HG02852 (cell line): Measurements from ENCODE around the gene TMEM127.
"Not testable (repeated sequence)": the region's sequence is repeated elsewhere in the genome, so short reads cannot be mapped to it uniquely, and the experiment has no call there.

Source experiments
- ATAC-seq: cut with Tn5 transposase; IDR thresholded peaks from one replicate; pipeline ENCODE4 v1.9.1; 2021; ENCODE audit warnings: mild to moderate bottlenecking, moderate library complexity; ENCODE audit not compliant: unreplicated experiment

TMEM127 gene

GRCh38 chr2:96243843-96244242, 22.0 kb downstream of the TMEM127 start:
- ATAC-seq: no peak

GRCh38 chr2:96241900-96242611, 23.7 kb downstream of the TMEM127 start:
- peak; percentile 91 for ATAC-seq

- ATAC-seq: no peak
These were observed 24.6 kb downstream of the TMEM127 start for GRCh38 chr2:96241227-96241626.

GRCh38 chr2:96240341-96241038, 25.3 kb downstream of the TMEM127 start:
- ATAC-seq: no peak

GRCh38 chr2:96239745-96240264, 26.0 kb downstream of the TMEM127 start:
- ATAC-seq: no peak

- no peak for ATAC-seq
These were observed 26.7 kb downstream of the TMEM127 start for GRCh38 chr2:96239091-96239490.

- ATAC-seq: no peak
These were observed 27.5 kb downstream of the TMEM127 start for GRCh38 chr2:96238266-96238665.

GRCh38 chr2:96236882-96237281, 28.9 kb downstream of the TMEM127 start:
- no peak for ATAC-seq

GRCh38 chr2:96233880-96234316, 31.9 kb downstream of the TMEM127 start:
- peak; percentile 93 for ATAC-seq

- peak; percentile 9 for ATAC-seq
These were observed 32.4 kb downstream of the TMEM127 start for GRCh38 chr2:96233436-96233835.

- ATAC-seq: no peak
These were observed 34.5 kb downstream of the TMEM127 start for GRCh38 chr2:96231316-96231715.

- peak; percentile 82 for ATAC-seq
These were observed 40.7 kb downstream of the TMEM127 start for GRCh38 chr2:96225016-96225533.

- ATAC-seq: not testable (repeated sequence)
These were observed 44.7 kb downstream of the TMEM127 start for GRCh38 chr2:96221106-96221505.

GRCh38 chr2:96219959-96220358, 45.8 kb downstream of the TMEM127 start:
- ATAC-seq: not testable (repeated sequence)

GRCh38 chr2:96218508-96219131, 47.2 kb downstream of the TMEM127 start:
- no peak for ATAC-seq

GRCh38 chr2:96214554-96214953, 51.2 kb downstream of the TMEM127 start:
- no peak for ATAC-seq

GRCh38 chr2:96213379-96213778, 52.4 kb downstream of the TMEM127 start:
- ATAC-seq: no peak

GRCh38 chr2:96212339-96212738, 53.5 kb downstream of the TMEM127 start:
- ATAC-seq: no peak

- ATAC-seq: no peak
These were observed 56.1 kb downstream of the TMEM127 start for GRCh38 chr2:96209729-96210085.

- no peak for ATAC-seq
These were observed 56.6 kb downstream of the TMEM127 start for GRCh38 chr2:96209011-96209728.
